A549 (cell line): ENCODE measurements around the gene PGPEP1. TPM values are rescaled to one million over a fixed set of nuclear protein-coding genes. Genes with fewer than 3 reads are reported as not detected.
A peak's percentile ranks its signal among the peaks of the same experiment; 100 is the strongest.

Source experiments
- BHLHE40 ChIP-seq: IDR thresholded peaks from 2 replicates; pipeline ENCODE4 v1.6.1; 2012; ENCODE audit warnings: low read depth, low read length, inconsistent platforms
- CBX2 ChIP-seq: fragments of 200-600 bp; sonication (generic); IDR thresholded peaks from 2 replicates; pipeline ENCODE4 v1.6.1; 2016; ENCODE audit warnings: low read depth, mild to moderate bottlenecking, borderline replicate concordance
- CEBPB ChIP-seq, 2 experiments: fragments of >200 bp in 1 of 2; sonication (Bioruptor Twin) in 1 of 2; formaldehyde crosslinking in 1 of 2; IDR thresholded peaks; 2 replicates each; pipeline ENCODE4 v1.6.1; 2012 to 2016
- CHD2 ChIP-seq: fragments of 150-350 bp; IDR thresholded peaks from 2 replicates; pipeline ENCODE4 v1.6.1; 2014; ENCODE audit warnings: low read length; ENCODE audit not compliant: partially characterized antibody
- CHD4 ChIP-seq: fragments of 200-600 bp; sonication (generic); IDR thresholded peaks from 2 replicates; pipeline ENCODE4 v1.6.1; 2016; ENCODE audit warnings: antibody characterized with exemption, mild to moderate bottlenecking, borderline replicate concordance
- EHF ChIP-seq: fragments of 250-450 bp; sonication (Bioruptor Pico); IDR thresholded peaks from 2 replicates; pipeline ENCODE4 v1.5.0; 2020; ENCODE audit warnings: mild to moderate bottlenecking
- EP300 ChIP-seq, 2 experiments: fragments of >200 bp; sonication (Bioruptor Twin); formaldehyde crosslinking; IDR thresholded peaks; 2 replicates in 1 of 2; 3 replicates in 1 of 2; pipeline ENCODE4 v1.6.1; 2016 to 2017
- ESRRA ChIP-seq: fragments of 150-350 bp; IDR thresholded peaks from 2 replicates; pipeline ENCODE4 v1.6.1; 2014; ENCODE audit warnings: mild to moderate bottlenecking, low read length, borderline replicate concordance
- FOSB ChIP-seq: fragments of 250-450 bp; sonication (Bioruptor Pico); IDR thresholded peaks from 2 replicates; pipeline ENCODE4 v1.5.0; 2020; ENCODE audit warnings: mild to moderate bottlenecking, moderate library complexity
- HDAC2 ChIP-seq: fragments of 200-600 bp; sonication (generic); IDR thresholded peaks from 2 replicates; pipeline ENCODE4 v1.6.1; 2016
- HOXB13 ChIP-seq: fragments of 250-450 bp; sonication (Bioruptor Pico); IDR thresholded peaks from 2 replicates; pipeline ENCODE4 v1.5.0; 2020; ENCODE audit warnings: low read depth, mild to moderate bottlenecking, moderate library complexity
- JUNB ChIP-seq: fragments of >200 bp; sonication (Bioruptor Twin); formaldehyde crosslinking; IDR thresholded peaks from 2 replicates; pipeline ENCODE4 v1.6.1; 2016
- KDM1A ChIP-seq: fragments of 200-600 bp; sonication (generic); IDR thresholded peaks from 2 replicates; pipeline ENCODE4 v1.6.1; 2016; ENCODE audit warnings: low read depth, mild to moderate bottlenecking
- KDM5A ChIP-seq: fragments of 200-600 bp; sonication (generic); IDR thresholded peaks from 2 replicates; pipeline ENCODE4 v1.6.1; 2016; ENCODE audit warnings: antibody characterized with exemption, mild to moderate bottlenecking
- MAFK ChIP-seq: fragments of 450-650 bp; IDR thresholded peaks from 2 replicates; pipeline ENCODE4 v1.6.1; 2014; ENCODE audit not compliant: partially characterized antibody
- MAZ ChIP-seq: fragments of 150-350 bp; IDR thresholded peaks from 2 replicates; pipeline ENCODE4 v1.6.1; 2014; ENCODE audit warnings: antibody characterized with exemption, low read depth, low read length, borderline replicate concordance
- MYC ChIP-seq: IDR thresholded peaks from 2 replicates; pipeline ENCODE4 v1.6.1; 2012; ENCODE audit warnings: mild to moderate bottlenecking, inconsistent platforms, low read length, improper control_type of control experiment, borderline replicate concordance
- NFE2L2 ChIP-seq: fragments of 150-350 bp; conservative IDR thresholded peaks from 2 replicates; pipeline ENCODE4 v1.6.1; 2014; ENCODE audit warnings: low read length
- NPAS2 ChIP-seq: fragments of 250-450 bp; sonication (Bioruptor Pico); IDR thresholded peaks from 2 replicates; pipeline ENCODE4 v1.8.0; 2022; ENCODE audit warnings: mild to moderate bottlenecking, moderate library complexity, borderline replicate concordance
- POLR2A ChIP-seq: IDR thresholded peaks from 2 replicates; pipeline ENCODE4 v1.6.1; 2012; ENCODE audit warnings: mild to moderate bottlenecking, low read length
- RAD21 ChIP-seq, 2 experiments: fragments of >200 bp in 1 of 2; sonication (Bioruptor Twin) in 1 of 2; formaldehyde crosslinking in 1 of 2; IDR thresholded peaks in 1 of 2; conservative IDR thresholded peaks in 1 of 2; 2 replicates in 1 of 2; 3 replicates in 1 of 2; pipeline ENCODE4 v1.6.1; 2012 to 2018; ENCODE audit warnings: inconsistent platforms in 1 of 2
- RARB ChIP-seq: fragments of 250-450 bp; sonication (Bioruptor Pico); IDR thresholded peaks from 2 replicates; pipeline ENCODE4 v1.8.0; 2021; ENCODE audit warnings: mild to moderate bottlenecking, moderate library complexity
- SREBF2 ChIP-seq: fragments of 450-650 bp; IDR thresholded peaks from 2 replicates; pipeline ENCODE4 v1.6.1; 2014; ENCODE audit warnings: mild to moderate bottlenecking, moderate library complexity
- TP53 ChIP-seq: fragments of 250-450 bp; sonication (Bioruptor Pico); IDR thresholded peaks from 2 replicates; pipeline ENCODE4 v1.5.0; 2021; ENCODE audit warnings: mild to moderate bottlenecking, moderate library complexity
- ZC3H11A ChIP-seq: fragments of 450-650 bp; IDR thresholded peaks from 2 replicates; pipeline ENCODE4 v1.6.1; 2014; ENCODE audit warnings: antibody characterized with exemption, mild to moderate bottlenecking
- ZNF302 ChIP-seq: fragments of 250-450 bp; sonication (Bioruptor Pico); IDR thresholded peaks from 2 replicates; pipeline ENCODE4 v1.9.0; 2021; ENCODE audit warnings: inconsistent platforms, mild to moderate bottlenecking, moderate library complexity
- ZSCAN20 ChIP-seq: fragments of 250-450 bp; sonication (Bioruptor Pico); IDR thresholded peaks from 2 replicates; pipeline ENCODE4 v1.8.0; 2022; ENCODE audit warnings: mild to moderate bottlenecking, moderate library complexity
- polyA plus RNA-seq, 4 experiments: library from polyadenylated mRNA; depleted of rRNA in 3 of 4; stranded (reverse); fragments of >200 nt; fragmentation: RNase III in 1 of 4; extraction: RNeasy Plus Mini Kit Qiagen cat#74134 plus additional on column Dnase treatment in 1 of 4; gene quantifications; 2 replicates in 3 of 4; 3 replicates in 1 of 4; pipeline ENCODE4 v1.2.3, GENCODE V29; 2011 to 2017
- TF ChIP-seq, protein P1 (sequence below): IDR thresholded peaks from 2 replicates; pipeline ENCODE4 v1.6.1; 2012; ENCODE audit warnings: low read depth, borderline replicate concordance
- TF ChIP-seq, protein P2 (sequence below): fragments of 200-600 bp; sonication (generic); IDR thresholded peaks from 2 replicates; pipeline ENCODE4 v1.6.1; 2016; ENCODE audit warnings: antibody characterized with exemption, mild to moderate bottlenecking, moderate library complexity
- TF ChIP-seq, protein P3 (sequence below): fragments of >200 bp; sonication (Bioruptor Twin); formaldehyde crosslinking; IDR thresholded peaks from 3 replicates; pipeline ENCODE4 v1.5.1; 2016
- TF ChIP-seq, protein P4 (sequence below): fragments of 450-650 bp; IDR thresholded peaks from 2 replicates; pipeline ENCODE4 v1.6.1; 2014; ENCODE audit warnings: antibody characterized with exemption
- TF ChIP-seq, protein P5 (sequence below): fragments of 150-350 bp; IDR thresholded peaks from 2 replicates; pipeline ENCODE4 v1.6.1; 2014; ENCODE audit warnings: low read depth, mild to moderate bottlenecking, low read length
- TF ChIP-seq, protein P6 (sequence below): fragments of >200 bp; sonication (Bioruptor Twin); formaldehyde crosslinking; IDR thresholded peaks from 2 replicates; pipeline ENCODE4 v1.6.1; 2016
- TF ChIP-seq, protein P7 (sequence below): IDR thresholded peaks from 2 replicates; pipeline ENCODE4 v1.6.1; 2012
- TF ChIP-seq, protein P8 (sequence below): fragments of 250-450 bp; sonication (Bioruptor Pico); IDR thresholded peaks from 2 replicates; pipeline ENCODE4 v1.5.0; 2020; ENCODE audit warnings: low read depth, mild to moderate bottlenecking, moderate library complexity

The PGPEP1 gene
- polyA plus RNA-seq, 2 of the 4 experiments (the other 2 are of a cell fraction): 5.3 to 7.1 TPM

DNA sequence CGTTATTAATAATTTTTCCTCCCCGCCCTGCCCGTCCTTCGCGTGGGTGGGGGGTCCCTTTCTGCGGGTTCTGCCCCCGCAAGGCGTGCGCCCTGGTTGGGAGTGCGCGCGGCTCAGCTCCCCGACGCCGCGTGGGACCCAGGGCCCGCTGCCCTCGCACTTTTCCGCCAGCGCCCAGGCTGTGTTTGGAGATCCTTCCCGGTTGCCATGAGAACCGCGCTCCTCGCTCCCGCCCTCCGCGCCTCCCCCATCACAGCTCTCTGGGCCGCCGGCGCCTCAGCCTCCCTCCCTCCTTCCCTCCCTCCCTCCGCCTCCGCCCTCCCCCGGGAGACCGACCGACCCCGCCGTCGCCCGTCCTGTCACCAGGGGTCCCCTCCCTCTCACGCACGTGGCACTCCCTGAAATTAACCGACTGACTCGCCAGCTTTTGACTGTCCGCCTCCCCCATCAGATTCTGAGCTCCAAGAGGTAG is 76.4 kb downstream of the PGPEP1 start (continued):
- TF ChIP-seq ESRRA (no peak), JUNB (no peak), MYC (peak; percentile 86), RARB (CRISPR knock-in tag) (no peak), HDAC2 (no peak), KDM1A (no peak), CBX2 (no peak), HOXB13 (CRISPR knock-in tag) (no peak), ZC3H11A (no peak), KDM5A (no peak), NFE2L2 (no peak), TP53 (CRISPR knock-in tag) (no peak), CHD2 (no peak), SREBF2 (no peak), RAD21 (conservative IDR thresholded peaks at IDR 0.05 in 1 of 2, IDR thresholded peaks at IDR 0.05 in 1 of 2) (no peak), CHD4 (no peak), MAFK (no peak), EP300 (IDR thresholded peaks at IDR 0.05) (no peak), BHLHE40 (no peak), ZNF302 (CRISPR knock-in tag) (no peak), NPAS2 (CRISPR knock-in tag) (no peak), ZSCAN20 (CRISPR knock-in tag) (no peak), EHF (no peak), FOSB (CRISPR knock-in tag) (peak; percentile 64; the same call in 1 of the 2 replicates), MAZ (no peak; the same call in 1 of the 2 replicates), CEBPB (IDR thresholded peaks at IDR 0.05) (no peak), POLR2A (no peak; the same call in 1 of the 2 replicates)
- TF ChIP-seq, protein P1, sequence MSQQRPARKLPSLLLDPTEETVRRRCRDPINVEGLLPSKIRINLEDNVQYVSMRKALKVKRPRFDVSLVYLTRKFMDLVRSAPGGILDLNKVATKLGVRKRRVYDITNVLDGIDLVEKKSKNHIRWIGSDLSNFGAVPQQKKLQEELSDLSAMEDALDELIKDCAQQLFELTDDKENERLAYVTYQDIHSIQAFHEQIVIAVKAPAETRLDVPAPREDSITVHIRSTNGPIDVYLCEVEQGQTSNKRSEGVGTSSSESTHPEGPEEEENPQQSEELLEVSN: peak; percentile 83
- TF ChIP-seq, protein P2, sequence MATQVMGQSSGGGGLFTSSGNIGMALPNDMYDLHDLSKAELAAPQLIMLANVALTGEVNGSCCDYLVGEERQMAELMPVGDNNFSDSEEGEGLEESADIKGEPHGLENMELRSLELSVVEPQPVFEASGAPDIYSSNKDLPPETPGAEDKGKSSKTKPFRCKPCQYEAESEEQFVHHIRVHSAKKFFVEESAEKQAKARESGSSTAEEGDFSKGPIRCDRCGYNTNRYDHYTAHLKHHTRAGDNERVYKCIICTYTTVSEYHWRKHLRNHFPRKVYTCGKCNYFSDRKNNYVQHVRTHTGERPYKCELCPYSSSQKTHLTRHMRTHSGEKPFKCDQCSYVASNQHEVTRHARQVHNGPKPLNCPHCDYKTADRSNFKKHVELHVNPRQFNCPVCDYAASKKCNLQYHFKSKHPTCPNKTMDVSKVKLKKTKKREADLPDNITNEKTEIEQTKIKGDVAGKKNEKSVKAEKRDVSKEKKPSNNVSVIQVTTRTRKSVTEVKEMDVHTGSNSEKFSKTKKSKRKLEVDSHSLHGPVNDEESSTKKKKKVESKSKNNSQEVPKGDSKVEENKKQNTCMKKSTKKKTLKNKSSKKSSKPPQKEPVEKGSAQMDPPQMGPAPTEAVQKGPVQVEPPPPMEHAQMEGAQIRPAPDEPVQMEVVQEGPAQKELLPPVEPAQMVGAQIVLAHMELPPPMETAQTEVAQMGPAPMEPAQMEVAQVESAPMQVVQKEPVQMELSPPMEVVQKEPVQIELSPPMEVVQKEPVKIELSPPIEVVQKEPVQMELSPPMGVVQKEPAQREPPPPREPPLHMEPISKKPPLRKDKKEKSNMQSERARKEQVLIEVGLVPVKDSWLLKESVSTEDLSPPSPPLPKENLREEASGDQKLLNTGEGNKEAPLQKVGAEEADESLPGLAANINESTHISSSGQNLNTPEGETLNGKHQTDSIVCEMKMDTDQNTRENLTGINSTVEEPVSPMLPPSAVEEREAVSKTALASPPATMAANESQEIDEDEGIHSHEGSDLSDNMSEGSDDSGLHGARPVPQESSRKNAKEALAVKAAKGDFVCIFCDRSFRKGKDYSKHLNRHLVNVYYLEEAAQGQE: no peak
- TF ChIP-seq, protein P3, sequence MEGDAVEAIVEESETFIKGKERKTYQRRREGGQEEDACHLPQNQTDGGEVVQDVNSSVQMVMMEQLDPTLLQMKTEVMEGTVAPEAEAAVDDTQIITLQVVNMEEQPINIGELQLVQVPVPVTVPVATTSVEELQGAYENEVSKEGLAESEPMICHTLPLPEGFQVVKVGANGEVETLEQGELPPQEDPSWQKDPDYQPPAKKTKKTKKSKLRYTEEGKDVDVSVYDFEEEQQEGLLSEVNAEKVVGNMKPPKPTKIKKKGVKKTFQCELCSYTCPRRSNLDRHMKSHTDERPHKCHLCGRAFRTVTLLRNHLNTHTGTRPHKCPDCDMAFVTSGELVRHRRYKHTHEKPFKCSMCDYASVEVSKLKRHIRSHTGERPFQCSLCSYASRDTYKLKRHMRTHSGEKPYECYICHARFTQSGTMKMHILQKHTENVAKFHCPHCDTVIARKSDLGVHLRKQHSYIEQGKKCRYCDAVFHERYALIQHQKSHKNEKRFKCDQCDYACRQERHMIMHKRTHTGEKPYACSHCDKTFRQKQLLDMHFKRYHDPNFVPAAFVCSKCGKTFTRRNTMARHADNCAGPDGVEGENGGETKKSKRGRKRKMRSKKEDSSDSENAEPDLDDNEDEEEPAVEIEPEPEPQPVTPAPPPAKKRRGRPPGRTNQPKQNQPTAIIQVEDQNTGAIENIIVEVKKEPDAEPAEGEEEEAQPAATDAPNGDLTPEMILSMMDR: no peak
- TF ChIP-seq, protein P4, sequence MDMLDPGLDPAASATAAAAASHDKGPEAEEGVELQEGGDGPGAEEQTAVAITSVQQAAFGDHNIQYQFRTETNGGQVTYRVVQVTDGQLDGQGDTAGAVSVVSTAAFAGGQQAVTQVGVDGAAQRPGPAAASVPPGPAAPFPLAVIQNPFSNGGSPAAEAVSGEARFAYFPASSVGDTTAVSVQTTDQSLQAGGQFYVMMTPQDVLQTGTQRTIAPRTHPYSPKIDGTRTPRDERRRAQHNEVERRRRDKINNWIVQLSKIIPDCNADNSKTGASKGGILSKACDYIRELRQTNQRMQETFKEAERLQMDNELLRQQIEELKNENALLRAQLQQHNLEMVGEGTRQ: no peak
- TF ChIP-seq, protein P5, sequence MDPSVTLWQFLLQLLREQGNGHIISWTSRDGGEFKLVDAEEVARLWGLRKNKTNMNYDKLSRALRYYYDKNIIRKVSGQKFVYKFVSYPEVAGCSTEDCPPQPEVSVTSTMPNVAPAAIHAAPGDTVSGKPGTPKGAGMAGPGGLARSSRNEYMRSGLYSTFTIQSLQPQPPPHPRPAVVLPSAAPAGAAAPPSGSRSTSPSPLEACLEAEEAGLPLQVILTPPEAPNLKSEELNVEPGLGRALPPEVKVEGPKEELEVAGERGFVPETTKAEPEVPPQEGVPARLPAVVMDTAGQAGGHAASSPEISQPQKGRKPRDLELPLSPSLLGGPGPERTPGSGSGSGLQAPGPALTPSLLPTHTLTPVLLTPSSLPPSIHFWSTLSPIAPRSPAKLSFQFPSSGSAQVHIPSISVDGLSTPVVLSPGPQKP: no peak
- TF ChIP-seq, protein P6, sequence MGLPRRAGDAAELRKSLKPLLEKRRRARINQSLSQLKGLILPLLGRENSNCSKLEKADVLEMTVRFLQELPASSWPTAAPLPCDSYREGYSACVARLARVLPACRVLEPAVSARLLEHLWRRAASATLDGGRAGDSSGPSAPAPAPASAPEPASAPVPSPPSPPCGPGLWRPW: no peak
- TF ChIP-seq, protein P7, sequence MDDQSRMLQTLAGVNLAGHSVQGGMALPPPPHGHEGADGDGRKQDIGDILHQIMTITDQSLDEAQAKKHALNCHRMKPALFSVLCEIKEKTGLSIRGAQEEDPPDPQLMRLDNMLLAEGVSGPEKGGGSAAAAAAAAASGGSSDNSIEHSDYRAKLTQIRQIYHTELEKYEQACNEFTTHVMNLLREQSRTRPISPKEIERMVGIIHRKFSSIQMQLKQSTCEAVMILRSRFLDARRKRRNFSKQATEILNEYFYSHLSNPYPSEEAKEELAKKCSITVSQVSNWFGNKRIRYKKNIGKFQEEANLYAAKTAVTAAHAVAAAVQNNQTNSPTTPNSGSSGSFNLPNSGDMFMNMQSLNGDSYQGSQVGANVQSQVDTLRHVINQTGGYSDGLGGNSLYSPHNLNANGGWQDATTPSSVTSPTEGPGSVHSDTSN: no peak
- TF ChIP-seq, protein P8, sequence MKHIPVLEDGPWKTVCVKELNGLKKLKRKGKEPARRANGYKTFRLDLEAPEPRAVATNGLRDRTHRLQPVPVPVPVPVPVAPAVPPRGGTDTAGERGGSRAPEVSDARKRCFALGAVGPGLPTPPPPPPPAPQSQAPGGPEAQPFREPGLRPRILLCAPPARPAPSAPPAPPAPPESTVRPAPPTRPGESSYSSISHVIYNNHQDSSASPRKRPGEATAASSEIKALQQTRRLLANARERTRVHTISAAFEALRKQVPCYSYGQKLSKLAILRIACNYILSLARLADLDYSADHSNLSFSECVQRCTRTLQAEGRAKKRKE (CRISPR knock-in tag): peak; percentile 71; the same call in 1 of the 2 replicates
